Neural progenitor cell (in vitro differentiated cells): ENCODE data around the gene SLC11A1. TPM values are rescaled to one million over a fixed set of nuclear protein-coding genes. Genes with fewer than 3 reads are reported as not detected.

Experiments used
- DNase-seq: peaks from one replicate; pipeline ENCODE4 v3.0.0-alpha.2; 2016; ENCODE audit warnings: low spot score
- H2AFZ ChIP-seq: fragments of 200-600 bp; sonication (generic); replicated peaks from 2 replicates; pipeline ENCODE4 v1.6.1; 2016; ENCODE audit warnings: antibody characterized with exemption
- H3F3A ChIP-seq: fragments of 200-600 bp; sonication (generic); 2 replicates; pipeline ENCODE4 v1.6.1; 2016; ENCODE audit warnings: antibody characterized with exemption, low read depth
- H3K27ac ChIP-seq: fragments of 200-600 bp; sonication (generic); 2 replicates; pipeline ENCODE4 v1.5.1; 2016; ENCODE audit warnings: mild to moderate bottlenecking
- H3K27me3 ChIP-seq: fragments of 200-600 bp; sonication (generic); 2 replicates; pipeline ENCODE4 v1.6.1; 2016; ENCODE audit warnings: mild to moderate bottlenecking, moderate library complexity
- H3K36me3 ChIP-seq: fragments of 200-600 bp; sonication (generic); 2 replicates; pipeline ENCODE4 v1.5.1; 2016
- H3K4me1 ChIP-seq: fragments of 200-600 bp; sonication (generic); 2 replicates; pipeline ENCODE4 v1.6.1; 2016; ENCODE audit warnings: mixed run types
- H3K4me2 ChIP-seq: fragments of 200-600 bp; sonication (generic); 2 replicates; pipeline ENCODE4 v1.6.1; 2016
- H3K4me3 ChIP-seq: fragments of 200-600 bp; sonication (generic); 2 replicates; pipeline ENCODE4 v1.5.1; 2016
- H3K79me2 ChIP-seq: fragments of 200-600 bp; sonication (generic); 2 replicates; pipeline ENCODE4 v1.6.1; 2016; ENCODE audit warnings: low read depth
- H3K9ac ChIP-seq: fragments of 200-600 bp; sonication (generic); 2 replicates; pipeline ENCODE4 v1.6.1; 2016
- H3K9me3 ChIP-seq: fragments of 200-600 bp; sonication (generic); 2 replicates; pipeline ENCODE4 v1.5.1; 2016; ENCODE audit warnings: low read depth
- H4K20me1 ChIP-seq: fragments of 200-600 bp; sonication (generic); 2 replicates; pipeline ENCODE4 v1.6.1; 2016; ENCODE audit warnings: low read depth
- H3K27ac Mint-ChIP-seq: 3 replicates; pipeline ENCODE4 v1.8.0; 2021; ENCODE audit warnings: mixed read lengths
- H3K27me3 Mint-ChIP-seq: 2 replicates; pipeline ENCODE4 v1.8.0; 2022; ENCODE audit warnings: low read depth, mild to moderate bottlenecking, inconsistent platforms, moderate library complexity, mixed read lengths; ENCODE audit not compliant: insufficient read depth
- H3K36me3 Mint-ChIP-seq: 3 replicates; pipeline ENCODE4 v1.8.0; 2021; ENCODE audit warnings: mixed read lengths
- H3K4me1 Mint-ChIP-seq: 3 replicates; pipeline ENCODE4 v1.8.0; 2021; ENCODE audit warnings: mixed read lengths
- H3K4me3 Mint-ChIP-seq: 3 replicates; pipeline ENCODE4 v1.8.0; 2021; ENCODE audit warnings: mild to moderate bottlenecking, moderate library complexity, mixed read lengths
- H3K9me3 Mint-ChIP-seq: 3 replicates; pipeline ENCODE4 v1.8.0; 2020; ENCODE audit warnings: mixed read lengths
- EZH2 ChIP-seq: fragments of 200-600 bp; sonication (generic); IDR thresholded peaks from 2 replicates; pipeline ENCODE4 v1.6.1; 2017; ENCODE audit warnings: antibody characterized with exemption, mild to moderate bottlenecking, moderate library complexity
- EZH2phosphoT487 ChIP-seq: fragments of 200-600 bp; sonication (generic); IDR thresholded peaks from 2 replicates; pipeline ENCODE4 v1.6.1; 2017; ENCODE audit warnings: antibody characterized with exemption
- total RNA-seq: library from RNA; depleted of rRNA; stranded (reverse); fragments of >200 nt; gene quantifications from 2 replicates; pipeline ENCODE4 v1.2.3, GENCODE V29; 2015; ENCODE audit warnings: low replicate concordance
- TF ChIP-seq, protein P1 (sequence below): fragments of 200-600 bp; sonication (generic); IDR thresholded peaks from 2 replicates; pipeline ENCODE4 v1.5.1; 2017; ENCODE audit warnings: antibody characterized with exemption, mild to moderate bottlenecking

Gene SLC11A1, protein sequence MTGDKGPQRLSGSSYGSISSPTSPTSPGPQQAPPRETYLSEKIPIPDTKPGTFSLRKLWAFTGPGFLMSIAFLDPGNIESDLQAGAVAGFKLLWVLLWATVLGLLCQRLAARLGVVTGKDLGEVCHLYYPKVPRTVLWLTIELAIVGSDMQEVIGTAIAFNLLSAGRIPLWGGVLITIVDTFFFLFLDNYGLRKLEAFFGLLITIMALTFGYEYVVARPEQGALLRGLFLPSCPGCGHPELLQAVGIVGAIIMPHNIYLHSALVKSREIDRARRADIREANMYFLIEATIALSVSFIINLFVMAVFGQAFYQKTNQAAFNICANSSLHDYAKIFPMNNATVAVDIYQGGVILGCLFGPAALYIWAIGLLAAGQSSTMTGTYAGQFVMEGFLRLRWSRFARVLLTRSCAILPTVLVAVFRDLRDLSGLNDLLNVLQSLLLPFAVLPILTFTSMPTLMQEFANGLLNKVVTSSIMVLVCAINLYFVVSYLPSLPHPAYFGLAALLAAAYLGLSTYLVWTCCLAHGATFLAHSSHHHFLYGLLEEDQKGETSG
- total RNA-seq: 0.03 TPM in 1 of 2 replicates, not detected in the other

DNA sequence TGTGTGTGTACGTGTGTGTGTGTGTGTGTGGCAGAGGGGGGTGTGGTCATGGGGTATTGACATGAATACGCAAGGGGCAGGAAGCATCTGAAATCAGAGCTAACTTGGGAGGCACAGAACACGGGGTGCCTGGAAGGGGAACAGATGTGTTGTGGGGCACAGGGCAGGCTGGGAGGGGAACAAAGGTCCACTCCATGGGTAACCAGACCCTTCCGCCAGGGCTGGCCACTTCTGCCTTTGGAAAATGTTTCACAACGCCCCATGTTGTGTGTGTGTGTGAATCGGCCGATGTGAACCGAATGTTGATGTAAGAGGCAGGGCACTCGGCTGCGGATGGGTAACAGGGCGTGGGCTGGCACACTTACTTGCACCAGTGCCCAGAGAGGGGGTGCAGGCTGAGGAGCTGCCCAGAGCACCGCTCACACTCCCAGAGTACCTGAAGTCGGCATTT lies at the start of gene SLC11A1:
SLC11A1 (plus strand) TSS at position 358 of the 451 bp plus-strand sequence. CDS start 96 bp downstream, outside the sequence.
- Histone ChIP-seq H3K4me2 (no peak within 1 kb of the TSS), H3K9ac (no peak within 1 kb of the TSS), H3K27me3 (peaks cover 8% of the 10 kb centered on the region), H4K20me1 (no peaks in the 10 kb centered on the region), H3K27ac (no peak within 1 kb of the TSS), H3K9me3 (no peaks in the 10 kb centered on the region), H3K36me3 (no peaks in the 10 kb centered on the region), H3F3A (peaks cover 8% of the 10 kb centered on the region), H2AFZ (no peak within 1 kb of the TSS), H3K79me2 (no peaks in the 10 kb centered on the region), H3K4me1 (no peaks in the 10 kb centered on the region), H3K4me3 (no peak within 1 kb of the TSS)
- Mint-ChIP-seq H3K4me1 (no peaks in the 10 kb centered on the region), H3K9me3 (no peaks in the 10 kb centered on the region), H3K27ac (peak within 1 kb of the TSS; percentile 57), H3K4me3 (no peak within 1 kb of the TSS), H3K27me3 (peaks cover 11% of the 10 kb centered on the region), H3K36me3 (no peaks in the 10 kb centered on the region)
- TF ChIP-seq EZH2phosphoT487 (no peak), EZH2 (no peak)
- TF ChIP-seq, protein P1, sequence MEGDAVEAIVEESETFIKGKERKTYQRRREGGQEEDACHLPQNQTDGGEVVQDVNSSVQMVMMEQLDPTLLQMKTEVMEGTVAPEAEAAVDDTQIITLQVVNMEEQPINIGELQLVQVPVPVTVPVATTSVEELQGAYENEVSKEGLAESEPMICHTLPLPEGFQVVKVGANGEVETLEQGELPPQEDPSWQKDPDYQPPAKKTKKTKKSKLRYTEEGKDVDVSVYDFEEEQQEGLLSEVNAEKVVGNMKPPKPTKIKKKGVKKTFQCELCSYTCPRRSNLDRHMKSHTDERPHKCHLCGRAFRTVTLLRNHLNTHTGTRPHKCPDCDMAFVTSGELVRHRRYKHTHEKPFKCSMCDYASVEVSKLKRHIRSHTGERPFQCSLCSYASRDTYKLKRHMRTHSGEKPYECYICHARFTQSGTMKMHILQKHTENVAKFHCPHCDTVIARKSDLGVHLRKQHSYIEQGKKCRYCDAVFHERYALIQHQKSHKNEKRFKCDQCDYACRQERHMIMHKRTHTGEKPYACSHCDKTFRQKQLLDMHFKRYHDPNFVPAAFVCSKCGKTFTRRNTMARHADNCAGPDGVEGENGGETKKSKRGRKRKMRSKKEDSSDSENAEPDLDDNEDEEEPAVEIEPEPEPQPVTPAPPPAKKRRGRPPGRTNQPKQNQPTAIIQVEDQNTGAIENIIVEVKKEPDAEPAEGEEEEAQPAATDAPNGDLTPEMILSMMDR: no peak
- no peak for DNase-seq

DNA sequence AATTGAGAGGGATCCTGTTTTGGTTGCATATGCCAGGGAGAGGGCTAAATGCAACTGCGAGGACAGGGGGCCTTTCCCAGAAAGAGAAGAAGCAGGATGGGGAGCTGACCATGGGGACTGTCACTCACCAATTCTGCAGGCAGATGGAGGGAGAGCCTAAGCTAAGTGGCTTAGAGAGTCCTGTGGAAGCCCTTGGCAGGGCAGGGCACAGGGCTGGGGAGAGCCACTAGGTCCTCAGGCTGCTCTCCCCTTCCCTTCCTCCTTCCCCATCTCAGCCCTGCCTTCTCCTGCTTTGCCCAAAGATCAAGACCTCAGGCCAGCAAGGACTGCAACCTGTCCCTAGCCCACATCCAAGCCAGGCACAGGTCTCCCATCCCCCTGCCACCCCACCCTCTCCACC lies 49.8 kb upstream of the SLC11A1 start:
- Mint-ChIP-seq H3K36me3 (no peaks in the 10 kb centered on the region), H3K4me3 (peak overlapping the region; percentile 64), H3K9me3 (no peaks in the 10 kb centered on the region), H3K27ac (peak overlapping the region; percentile 50), H3K27me3 (peaks cover 16% of the 10 kb centered on the region), H3K4me1 (peaks cover 26% of the 10 kb centered on the region)
- H3K36me3 ChIP-seq: no peaks in the 10 kb centered on the region
- H3K4me2 ChIP-seq: no peak overlapping the region
- peaks cover 15% of the 10 kb centered on the region for H3K4me1 ChIP-seq
- H3K27me3 ChIP-seq: no peaks in the 10 kb centered on the region
- H3K9me3 ChIP-seq: no peaks in the 10 kb centered on the region
- no peak overlapping the region for H3K4me3 ChIP-seq
- no peak overlapping the region for H3K27ac ChIP-seq
- H3K9ac ChIP-seq: no peak overlapping the region
- H3K79me2 ChIP-seq: no peaks in the 10 kb centered on the region
- H4K20me1 ChIP-seq: no peaks in the 10 kb centered on the region
- H3F3A ChIP-seq: no peaks in the 10 kb centered on the region
- no peak for DNase-seq
- no peak overlapping the region for H2AFZ ChIP-seq
- no peak for TF ChIP-seq EZH2
- TF ChIP-seq, protein P1: no peak
- TF ChIP-seq EZH2phosphoT487: no peak

DNA sequence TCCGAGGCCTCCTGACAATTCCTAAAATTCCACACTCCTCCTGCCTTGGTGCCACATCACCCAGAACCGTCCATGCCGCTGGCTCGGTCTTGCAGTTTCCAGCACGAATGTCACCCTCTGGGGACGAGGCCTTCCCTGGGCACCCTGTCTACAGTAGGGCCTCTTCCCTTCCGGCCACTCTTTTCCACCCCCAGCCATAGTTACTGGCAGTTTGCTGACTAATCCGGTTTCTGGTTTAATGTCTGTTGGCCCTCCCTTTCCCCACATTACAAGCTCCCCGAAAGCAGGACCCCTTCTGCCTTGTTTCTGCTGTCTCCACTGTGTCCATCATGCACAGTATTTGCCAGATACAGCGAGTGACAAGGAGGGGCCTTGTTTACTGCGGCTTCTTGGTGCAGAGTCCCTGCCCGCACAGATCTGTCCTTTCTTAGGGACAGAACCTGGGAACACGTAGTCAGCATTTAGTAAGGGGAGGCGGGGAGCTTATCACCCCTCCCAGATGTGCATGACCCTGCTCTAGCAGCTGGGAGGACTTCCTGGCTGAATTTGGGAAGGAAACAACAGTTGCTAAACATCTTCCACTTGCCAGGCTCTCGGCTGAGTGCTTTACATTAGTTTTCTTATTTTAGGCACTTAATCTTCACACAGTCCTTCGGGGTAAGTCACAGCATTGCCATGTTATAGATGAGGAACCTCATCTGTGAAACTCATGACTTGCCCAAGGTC lies 49.0 kb upstream of the SLC11A1 start:
- no peak for DNase-seq
- Histone ChIP-seq H2AFZ (no peak overlapping the region), H3K36me3 (no peaks in the 10 kb centered on the region), H3K79me2 (no peaks in the 10 kb centered on the region), H3F3A (no peaks in the 10 kb centered on the region), H3K4me3 (no peak overlapping the region), H3K4me2 (no peak overlapping the region), H4K20me1 (no peaks in the 10 kb centered on the region), H3K9ac (no peak overlapping the region), H3K27ac (no peak overlapping the region), H3K9me3 (no peaks in the 10 kb centered on the region), H3K4me1 (peaks cover 11% of the 10 kb centered on the region), H3K27me3 (no peaks in the 10 kb centered on the region)
- Mint-ChIP-seq H3K4me1 (peaks cover 23% of the 10 kb centered on the region), H3K4me3 (no peak overlapping the region), H3K27ac (no peak overlapping the region), H3K9me3 (no peaks in the 10 kb centered on the region), H3K27me3 (peaks cover 16% of the 10 kb centered on the region), H3K36me3 (no peaks in the 10 kb centered on the region)
- TF ChIP-seq, protein P1: no peak
- no peak for TF ChIP-seq EZH2
- no peak for TF ChIP-seq EZH2phosphoT487
